ENCODE measurements around the gene QPCT.
"Not testable (repeated sequence)": the region's sequence is repeated elsewhere in the genome, so short reads cannot be mapped to it uniquely, and the experiment has no call there.

- not testable (repeated sequence) for TF ChIP-seq CTCF, POLR2A (IDR thresholded peaks at IDR 0.05)
These were observed 69.6 kb downstream of the QPCT start for GRCh38 chr2:37413911-37414469.

Measured in esophagus squamous epithelium (tissue), 4 donors.